Measurements from ENCODE around the gene PPA1. TPM values are rescaled to one million over a fixed set of nuclear protein-coding genes. Genes with fewer than 3 reads are reported as not detected.
"Not testable (repeated sequence)": the region's sequence is repeated elsewhere in the genome, so short reads cannot be mapped to it uniquely, and the experiment has no call there.

PPA1 gene
- total RNA-seq, 1 donor from 2014 or later: 88.6 TPM

DNA sequence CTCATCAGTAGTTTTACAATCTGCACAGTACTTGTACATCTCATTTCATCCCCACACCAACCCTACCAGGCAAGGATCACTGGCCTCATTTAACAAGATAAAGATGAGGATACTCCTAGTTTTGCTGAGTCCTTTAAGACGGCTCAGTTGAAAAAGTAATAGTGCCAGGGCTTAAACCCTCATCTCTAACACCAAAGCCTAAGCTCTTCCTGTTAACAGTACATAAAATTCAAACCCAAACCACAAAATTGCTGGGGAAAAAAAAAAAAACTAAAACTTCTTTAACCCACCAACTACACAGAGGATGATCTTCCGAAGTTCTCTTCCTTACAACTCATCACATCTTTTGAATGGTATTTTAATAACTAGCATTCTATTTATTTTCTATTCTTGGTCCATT lies 64.2 kb downstream of the PPA1 start:
- no peak for DNase-seq

DNA sequence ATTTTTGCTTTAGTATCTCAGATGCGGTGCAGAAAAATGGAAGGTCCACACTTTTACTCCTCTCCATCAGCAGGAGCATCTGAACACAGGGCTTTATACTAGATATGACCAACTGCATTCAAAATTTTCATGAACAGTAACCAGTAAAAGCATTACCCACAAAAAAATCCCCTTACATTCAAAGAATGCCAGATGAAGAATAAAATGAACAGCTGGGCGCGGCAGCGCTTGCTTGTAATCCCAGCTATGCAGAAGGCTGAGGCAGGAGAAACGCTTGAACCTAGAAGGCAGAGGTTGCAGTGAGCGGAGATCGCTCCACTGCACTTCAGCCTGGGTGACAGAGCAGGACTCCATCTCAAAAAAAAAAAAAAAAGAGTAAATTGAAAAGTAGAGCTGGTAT lies 66.0 kb downstream of the PPA1 start:
- no peak for DNase-seq

DNA sequence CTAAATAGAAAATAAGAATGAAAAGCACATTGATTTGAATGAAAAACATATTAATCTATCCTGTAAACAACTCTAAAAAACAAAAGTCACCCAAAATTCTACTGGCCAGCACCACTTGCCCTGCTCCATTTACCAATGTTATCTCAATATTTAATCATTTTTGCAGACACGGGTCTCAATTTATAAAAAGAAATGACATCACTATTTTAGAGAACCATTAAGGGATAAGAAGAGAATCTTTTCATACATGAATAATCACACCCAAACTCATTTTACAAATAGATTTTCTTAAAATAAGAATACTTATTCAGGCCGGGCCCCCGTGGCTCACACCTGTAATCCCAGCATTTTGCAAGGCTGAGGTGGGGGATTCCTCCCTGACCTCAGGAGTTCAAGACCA lies 66.8 kb downstream of the PPA1 start:
- DNase-seq: no peak

DNA sequence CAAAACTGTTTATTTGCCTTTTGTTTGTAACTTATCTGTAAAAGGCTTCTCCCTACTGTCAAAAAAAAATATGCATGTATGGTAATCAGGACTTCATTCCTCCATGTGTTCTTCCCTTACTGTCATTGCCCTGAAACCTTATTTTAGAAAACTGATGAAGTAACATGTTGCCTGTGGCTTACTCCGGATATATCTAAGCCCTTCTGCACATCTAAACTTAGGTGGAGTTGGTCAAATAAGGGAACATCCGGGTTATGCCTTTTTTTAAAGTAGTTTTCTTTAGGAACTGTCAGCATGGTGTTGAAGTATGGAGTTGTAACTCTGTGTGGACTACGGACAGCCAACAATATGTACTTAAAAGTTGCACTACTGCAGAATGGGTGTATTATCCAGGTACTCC lies 69.1 kb downstream of the PPA1 start:
- DNase-seq: no peak

GRCh38 chr10:70163448-70163847 lies 69.8 kb downstream of the PPA1 start:
- no peak for DNase-seq

GRCh38 chr10:70162892-70163201 lies 70.4 kb downstream of the PPA1 start:
- no peak for DNase-seq

DNA sequence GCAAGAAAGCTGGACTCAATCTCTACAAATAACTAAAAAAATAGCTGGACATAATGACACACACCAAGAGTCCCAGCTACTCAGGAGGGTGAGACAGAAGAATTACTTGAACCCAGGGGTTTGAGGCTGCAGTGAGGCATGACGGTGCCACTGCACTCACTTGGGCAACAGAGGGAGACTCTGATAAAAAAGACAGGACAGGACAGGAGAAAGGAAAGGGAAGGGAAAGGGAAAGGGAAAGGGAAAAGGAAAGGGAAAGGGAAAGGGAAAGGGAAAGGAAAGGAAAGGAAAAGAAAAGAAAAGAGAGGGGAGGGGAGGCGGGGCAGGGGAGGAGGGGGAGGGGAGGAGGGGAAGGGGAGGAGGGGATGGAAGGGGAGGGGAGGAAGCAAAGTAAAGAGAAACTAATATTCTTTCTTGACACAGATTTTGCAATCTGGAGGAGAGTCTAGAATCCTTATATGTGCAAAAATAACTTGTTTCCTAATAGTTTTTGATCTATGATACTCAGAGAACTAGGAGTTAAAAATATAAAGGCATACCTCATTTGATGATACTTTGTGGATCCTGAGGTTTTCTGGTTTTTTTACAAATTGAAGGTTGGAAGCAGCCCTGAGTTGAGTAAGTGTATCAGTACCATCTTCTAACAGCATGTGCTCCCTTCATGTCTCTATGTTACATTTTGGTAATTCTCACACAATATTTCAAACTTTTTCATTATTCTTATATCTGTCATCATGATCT lies 70.9 kb downstream of the PPA1 start:
- DNase-seq: no peak

- DNase-seq: no peak
Observed at GRCh38 chr10:70160798-70161197, 72.4 kb downstream of the PPA1 start.

- not testable (repeated sequence) for DNase-seq
Observed at GRCh38 chr10:70159366-70159765, 73.9 kb downstream of the PPA1 start.

- DNase-seq: no peak
Observed at GRCh38 chr10:70158113-70158512, 75.1 kb downstream of the PPA1 start.

DNA sequence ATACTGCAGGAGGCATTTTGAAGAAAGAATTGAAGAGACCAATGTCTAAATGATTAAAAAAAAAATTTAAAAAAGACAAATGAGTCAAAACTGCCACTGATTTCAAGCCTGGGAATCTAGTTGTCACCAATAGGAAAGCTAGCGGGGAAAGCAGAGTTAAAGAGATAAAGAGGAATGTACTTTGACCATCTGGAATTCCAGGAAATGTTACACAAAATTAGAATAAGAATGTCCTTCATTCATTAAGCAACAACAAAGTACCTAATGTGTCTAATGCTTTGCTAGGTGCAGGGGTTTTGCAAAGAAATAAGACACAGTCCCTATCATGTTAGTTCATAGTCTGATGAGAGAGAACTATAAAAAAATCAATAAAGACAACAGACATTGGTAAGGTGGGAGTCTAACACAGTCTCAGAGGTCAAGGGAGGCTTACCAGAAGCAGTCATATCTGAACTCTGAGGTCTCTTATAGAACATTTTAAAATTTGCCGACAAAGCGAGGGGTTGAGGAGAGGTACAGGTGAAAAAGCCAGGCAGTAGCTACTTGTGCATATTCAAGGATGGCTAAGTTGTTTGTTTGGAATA lies 77.9 kb downstream of the PPA1 start:
- DNase-seq: no peak

Small RNAs within 50 kb of the gene (small RNA-seq; reads per million reads assigned to genes)
- gene RPS25P9 (ENCODE audit: low replicate concordance): not detected

Other genes starting within 250 kb of the PPA1 start
- gene MACROH2A2, start 180.6 kb downstream of the PPA1 start, total RNA-seq: 10.2 TPM
- 8.5 TPM for gene AIFM2, start 100.6 kb downstream of the PPA1 start, total RNA-seq
- gene TYSND1, start 86.7 kb downstream of the PPA1 start, total RNA-seq: 10.2 TPM
- gene SAR1A, start 62.9 kb downstream of the PPA1 start, total RNA-seq: 163 TPM
- gene NPFFR1, start 50.6 kb upstream of the PPA1 start, total RNA-seq: 0.59 TPM
- 4.3 TPM for gene LRRC20, start 149.2 kb upstream of the PPA1 start, total RNA-seq
- 36.0 TPM for gene EIF4EBP2, start 170.7 kb upstream of the PPA1 start, total RNA-seq
- gene NODAL, start 208.3 kb upstream of the PPA1 start, total RNA-seq: not detected
- 8.6 TPM for gene PALD1, start 245.3 kb upstream of the PPA1 start, total RNA-seq